ENCODE measurements around the gene ADGRB3. TPM values are rescaled to one million over a fixed set of nuclear protein-coding genes. Genes with fewer than 3 reads are reported as not detected.

ADGRB3 gene
- total and polyA plus RNA-seq, 10 of the 15 experiments (the other 5 are each of a cell fraction or from before 2014, with no cell fraction given), result 0.03 to 0.06 TPM; not detected in 8

GRCh38 chr6:69378326-69378725 lies 743.2 kb downstream of the ADGRB3 start:
- no peak for DNase-seq (ENCODE audit: low read depth, low spot score)
- 0% methylated on average over 1 of the region's 1 CpG for WGBS (ENCODE audit: insufficient coverage, insufficient replicate concordance, low lambda C conversion rate, missing lambda C conversion rate)
- Histone ChIP-seq H3K4me3 (no peak overlapping the region), H3K4me2 (ENCODE audit: control insufficient read depth, insufficient read depth) (no peak overlapping the region), H3K79me2 (ENCODE audit: control insufficient read depth, insufficient read depth, low read length) (no peaks in the 10 kb centered on the region), H2AFZ (ENCODE audit: control insufficient read depth, low read depth, low read length) (no peak overlapping the region), H3K9ac (ENCODE audit: control insufficient read depth, insufficient read depth, low read length) (no peak overlapping the region), H3K27me3 (replicated peaks in 1 of 2; ENCODE audit: control insufficient read depth in 2 of 2, insufficient read depth in 2 of 2, low read length in 1 of 2) (no peaks in the 10 kb centered on the region), H4K20me1 (ENCODE audit: control insufficient read depth, insufficient read depth) (no peaks in the 10 kb centered on the region), H3K4me1 (ENCODE audit: control insufficient read depth, insufficient read depth, low read length) (no peaks in the 10 kb centered on the region), H3K27ac (ENCODE audit: control insufficient read depth, insufficient read depth) (no peak overlapping the region), H3K9me3 (replicated peaks; ENCODE audit: control insufficient read depth, insufficient read depth, low read length) (no peaks in the 10 kb centered on the region), H3K36me3 (ENCODE audit: control insufficient read depth in 2 of 2, insufficient read depth in 2 of 2, low read length in 1 of 2) (no peaks in the 10 kb centered on the region)
- SMC1A ChIA-PET (ENCODE audit: uncharacterized antibody, unreplicated experiment), result interaction anchor here (1.7 kb wide), 1 partner anchor 15 kb away, joined by 4 read pairs; no protein-coding TSS in a partner anchor
- ATAC-seq, result no peak
- no peak for FAIRE-seq
- POLR2A ChIA-PET, result no interaction called here
- in situ Hi-C loops (cut with MboI), result no loop called here
- RAD21 ChIA-PET (ENCODE audit: unreplicated experiment), result no interaction called here
- CTCF ChIA-PET, result no interaction called here
- BruUV-seq (replicated peaks), result no TSS peak
- no peak for TF ChIP-seq ZNF217 (IDR thresholded peaks at IDR 0.05)
- no peak for TF ChIP-seq USF1 (IDR thresholded peaks at IDR 0.05; ENCODE audit: borderline replicate concordance, extremely low read length, insufficient read depth, low read depth, low read length)
- no peak for TF ChIP-seq ZBTB40 (IDR thresholded peaks at IDR 0.05; ENCODE audit: borderline replicate concordance)
- TF ChIP-seq ESRRA (IDR thresholded peaks at IDR 0.05; ENCODE audit: low read length), result no peak
- TF ChIP-seq MTA2 (IDR thresholded peaks at IDR 0.05; ENCODE audit: low read depth), result no peak
- no peak for TF ChIP-seq POLR2A (IDR thresholded peaks at IDR 0.05; ENCODE audit: low read depth, low read length)
- intact Hi-C loops (cut with micrococcal nuclease; ENCODE audit: unreplicated experiment), result no loop called here
